LNCaP clone FGC (cell line): ENCODE data around the gene CALHM6.

ENCODE experiments used
- DNase-seq: peaks from one replicate; pipeline ENCODE4 v3.0.0-alpha.2; 2011; ENCODE audit warnings: low read depth
- H3K4me3 ChIP-seq: 2 replicates; pipeline ENCODE4 v1.5.1; 2011; ENCODE audit warnings: mild to moderate bottlenecking, low read depth, low read length, control low read depth
- TF ChIP-seq, protein P1 (sequence below): IDR thresholded peaks from 2 replicates; pipeline ENCODE4 v1.5.1; 2012; ENCODE audit warnings: mild to moderate bottlenecking; ENCODE audit not compliant: control insufficient read depth, insufficient read depth; ENCODE audit errors: extremely low read depth

CALHM6 gene

DNA sequence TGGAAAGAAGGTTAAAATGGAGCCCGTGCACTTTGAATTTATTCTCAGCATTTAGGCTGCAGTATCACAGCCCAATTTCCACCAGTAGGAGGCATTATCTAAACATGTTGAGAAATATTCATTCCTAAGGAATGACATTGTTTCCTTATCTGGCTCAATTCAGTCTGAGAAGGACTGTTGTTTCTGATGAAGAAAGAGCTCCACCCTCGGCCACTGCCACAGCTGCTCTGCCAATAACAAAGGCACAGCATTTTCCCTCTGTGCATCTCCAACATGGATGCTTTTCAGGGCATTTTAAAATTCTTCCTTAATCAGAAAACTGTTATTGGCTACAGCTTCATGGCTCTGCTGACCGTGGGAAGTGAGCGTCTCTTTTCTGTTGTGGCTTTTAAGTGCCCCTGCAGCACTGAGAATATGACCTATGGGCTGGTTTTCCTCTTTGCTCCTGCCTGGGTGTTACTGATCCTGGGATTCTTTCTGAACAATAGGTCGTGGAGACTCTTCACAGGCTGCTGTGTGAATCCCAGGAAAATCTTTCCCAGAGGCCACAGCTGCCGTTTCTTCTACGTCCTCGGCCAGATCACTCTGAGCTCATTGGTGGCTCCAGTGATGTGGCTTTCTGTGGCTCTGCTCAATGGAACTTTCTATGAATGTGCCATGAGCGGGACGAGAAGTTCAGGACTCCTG, 50.4 kb downstream of the CALHM6 start, which contains the start of gene CALHM5:
CALHM5 (plus strand) TSS at position 216 of the 687 bp plus-strand sequence; CDS start at position 274, 58 bp downstream.
- TF ChIP-seq, protein P1, sequence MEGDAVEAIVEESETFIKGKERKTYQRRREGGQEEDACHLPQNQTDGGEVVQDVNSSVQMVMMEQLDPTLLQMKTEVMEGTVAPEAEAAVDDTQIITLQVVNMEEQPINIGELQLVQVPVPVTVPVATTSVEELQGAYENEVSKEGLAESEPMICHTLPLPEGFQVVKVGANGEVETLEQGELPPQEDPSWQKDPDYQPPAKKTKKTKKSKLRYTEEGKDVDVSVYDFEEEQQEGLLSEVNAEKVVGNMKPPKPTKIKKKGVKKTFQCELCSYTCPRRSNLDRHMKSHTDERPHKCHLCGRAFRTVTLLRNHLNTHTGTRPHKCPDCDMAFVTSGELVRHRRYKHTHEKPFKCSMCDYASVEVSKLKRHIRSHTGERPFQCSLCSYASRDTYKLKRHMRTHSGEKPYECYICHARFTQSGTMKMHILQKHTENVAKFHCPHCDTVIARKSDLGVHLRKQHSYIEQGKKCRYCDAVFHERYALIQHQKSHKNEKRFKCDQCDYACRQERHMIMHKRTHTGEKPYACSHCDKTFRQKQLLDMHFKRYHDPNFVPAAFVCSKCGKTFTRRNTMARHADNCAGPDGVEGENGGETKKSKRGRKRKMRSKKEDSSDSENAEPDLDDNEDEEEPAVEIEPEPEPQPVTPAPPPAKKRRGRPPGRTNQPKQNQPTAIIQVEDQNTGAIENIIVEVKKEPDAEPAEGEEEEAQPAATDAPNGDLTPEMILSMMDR: peak; percentile 38
- H3K4me3 ChIP-seq: no peak within 1 kb of the TSS
- DNase-seq: no peak

- TF ChIP-seq, protein P1: no peak
- H3K4me3 ChIP-seq: no peak overlapping the region
- no peak for DNase-seq
These were observed 51.0 kb downstream of the CALHM6 start for GRCh38 chr6:116512111-116512559.

GRCh38 chr6:116512734-116513133, 51.6 kb downstream of the CALHM6 start:
- TF ChIP-seq, protein P1: no peak
- no peak overlapping the region for H3K4me3 ChIP-seq
- DNase-seq: no peak
